ENCODE measurements around the gene SMIM14.
"Not testable (repeated sequence)": the region's sequence is repeated elsewhere in the genome, so short reads cannot be mapped to it uniquely, and the experiment has no call there.

SMIM14 gene

GRCh38 chr4:39627413-39627812 lies 11.3 kb downstream of the SMIM14 start:
- DNase-seq (ENCODE audit: insufficient read length, low spot score) = no peak
- no peak for TF ChIP-seq TAF1 (IDR thresholded peaks at IDR 0.05; ENCODE audit: low read depth, low read length)
- TF ChIP-seq POLR2A (IDR thresholded peaks at IDR 0.05; ENCODE audit: low read depth, low read length) = no peak
- no peak for TF ChIP-seq SPI1 (IDR thresholded peaks at IDR 0.05; ENCODE audit: low read depth, low read length)
- TF ChIP-seq POLR2AphosphoS5 (IDR thresholded peaks at IDR 0.05; ENCODE audit: low read depth, low read length) = no peak
- TF ChIP-seq POU2F2 (IDR thresholded peaks at IDR 0.05; ENCODE audit: low read depth, low read length) = no peak
- no peak for TF ChIP-seq PAX5 (IDR thresholded peaks at IDR 0.05; ENCODE audit: insufficient read depth, low read length, severe bottlenecking)
- no peak for FAIRE-seq

DNA sequence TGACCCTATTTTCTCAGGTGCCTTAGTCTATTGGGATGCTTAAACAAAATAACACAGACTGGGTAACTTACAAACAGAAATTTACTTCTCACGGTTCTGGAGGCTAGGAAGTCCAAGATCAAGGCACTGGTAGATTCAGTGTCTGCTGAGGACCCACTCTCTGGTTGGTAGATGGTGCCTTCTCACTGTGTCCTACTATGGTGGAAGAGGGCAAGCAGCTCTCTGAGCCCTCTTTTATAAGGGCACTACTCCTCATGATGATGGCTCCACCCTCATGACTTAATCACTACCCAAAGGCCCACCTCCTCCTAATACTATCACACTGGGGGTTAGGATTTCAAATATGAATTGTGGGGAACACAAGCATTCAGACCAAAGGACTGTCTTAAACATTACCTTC lies 11.8 kb downstream of the SMIM14 start:
- no peak for DNase-seq (ENCODE audit: insufficient read length, low spot score)
- TF ChIP-seq POLR2AphosphoS5 (IDR thresholded peaks at IDR 0.05; ENCODE audit: low read depth, low read length) (peak; percentile 98), POLR2A (IDR thresholded peaks at IDR 0.05; ENCODE audit: low read depth, low read length) (peak; percentile 99), PAX5 (IDR thresholded peaks at IDR 0.05; ENCODE audit: insufficient read depth, low read length, severe bottlenecking) (no peak), POU2F2 (IDR thresholded peaks at IDR 0.05; ENCODE audit: low read depth, low read length) (peak; percentile 76; the same call in 1 of the 2 replicates), SPI1 (IDR thresholded peaks at IDR 0.05; ENCODE audit: low read depth, low read length) (0 out of 2 replicates have a peak, but pooled peaks have one; percentile 3), TAF1 (IDR thresholded peaks at IDR 0.05; ENCODE audit: low read depth, low read length) (peak; percentile 84)
- FAIRE-seq = peak; percentile 81

DNA sequence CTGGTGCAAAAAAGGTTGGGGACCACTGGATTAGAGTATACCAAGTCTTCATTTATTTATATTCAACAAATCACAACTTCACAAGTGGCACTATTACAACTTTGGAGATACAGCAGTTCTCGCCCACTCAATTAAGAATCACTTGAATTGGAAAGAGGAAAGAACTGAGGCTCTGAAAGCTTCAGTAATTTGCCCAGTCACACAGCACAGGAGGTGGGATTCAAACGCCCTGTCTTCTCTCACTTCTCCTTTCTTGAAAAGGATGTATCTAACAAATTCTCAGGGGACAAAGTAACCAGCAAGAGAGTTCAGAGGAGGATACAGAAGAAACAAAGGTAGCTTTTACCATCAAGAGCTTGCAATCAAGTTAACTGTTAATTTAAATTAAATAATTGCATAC lies 12.4 kb downstream of the SMIM14 start:
- DNase-seq (ENCODE audit: insufficient read length, low spot score) = no peak
- TF ChIP-seq POLR2A (IDR thresholded peaks at IDR 0.05; ENCODE audit: low read depth, low read length) = no peak
- TF ChIP-seq SPI1 (IDR thresholded peaks at IDR 0.05; ENCODE audit: low read depth, low read length) = peak; percentile 99
- peak; percentile 69 for FAIRE-seq

- TF ChIP-seq POLR2A (IDR thresholded peaks at IDR 0.05; ENCODE audit: low read depth, low read length) (no peak), POLR2AphosphoS5 (IDR thresholded peaks at IDR 0.05; ENCODE audit: low read depth, low read length) (no peak), TAF1 (IDR thresholded peaks at IDR 0.05; ENCODE audit: low read depth, low read length) (no peak), PAX5 (IDR thresholded peaks at IDR 0.05; ENCODE audit: insufficient read depth, low read length, severe bottlenecking) (no peak), POU2F2 (IDR thresholded peaks at IDR 0.05; ENCODE audit: low read depth, low read length) (no peak), SPI1 (IDR thresholded peaks at IDR 0.05; ENCODE audit: low read depth, low read length) (no peak)
- DNase-seq (ENCODE audit: insufficient read length, low spot score) (no peak), FAIRE-seq (no peak)
Observed at GRCh38 chr4:39621582-39621981, 17.1 kb downstream of the SMIM14 start.

- FAIRE-seq (no peak), DNase-seq (ENCODE audit: insufficient read length, low spot score) (no peak)
- TF ChIP-seq POLR2A (IDR thresholded peaks at IDR 0.05; ENCODE audit: low read depth, low read length) (no peak), POLR2AphosphoS5 (IDR thresholded peaks at IDR 0.05; ENCODE audit: low read depth, low read length) (no peak), TAF1 (IDR thresholded peaks at IDR 0.05; ENCODE audit: low read depth, low read length) (no peak), SPI1 (IDR thresholded peaks at IDR 0.05; ENCODE audit: low read depth, low read length) (no peak), PAX5 (IDR thresholded peaks at IDR 0.05; ENCODE audit: insufficient read depth, low read length, severe bottlenecking) (no peak), POU2F2 (IDR thresholded peaks at IDR 0.05; ENCODE audit: low read depth, low read length) (no peak)
Observed at GRCh38 chr4:39620551-39621313, 17.9 kb downstream of the SMIM14 start.

- DNase-seq (ENCODE audit: insufficient read length, low spot score) (no peak), FAIRE-seq (peak; percentile 33)
- TF ChIP-seq PAX5 (IDR thresholded peaks at IDR 0.05; ENCODE audit: insufficient read depth, low read length, severe bottlenecking) (no peak), POU2F2 (IDR thresholded peaks at IDR 0.05; ENCODE audit: low read depth, low read length) (no peak), SPI1 (IDR thresholded peaks at IDR 0.05; ENCODE audit: low read depth, low read length) (no peak), POLR2AphosphoS5 (IDR thresholded peaks at IDR 0.05; ENCODE audit: low read depth, low read length) (no peak), TAF1 (IDR thresholded peaks at IDR 0.05; ENCODE audit: low read depth, low read length) (no peak), POLR2A (IDR thresholded peaks at IDR 0.05; ENCODE audit: low read depth, low read length) (no peak)
Observed at GRCh38 chr4:39617534-39617933, 21.1 kb downstream of the SMIM14 start.

DNA sequence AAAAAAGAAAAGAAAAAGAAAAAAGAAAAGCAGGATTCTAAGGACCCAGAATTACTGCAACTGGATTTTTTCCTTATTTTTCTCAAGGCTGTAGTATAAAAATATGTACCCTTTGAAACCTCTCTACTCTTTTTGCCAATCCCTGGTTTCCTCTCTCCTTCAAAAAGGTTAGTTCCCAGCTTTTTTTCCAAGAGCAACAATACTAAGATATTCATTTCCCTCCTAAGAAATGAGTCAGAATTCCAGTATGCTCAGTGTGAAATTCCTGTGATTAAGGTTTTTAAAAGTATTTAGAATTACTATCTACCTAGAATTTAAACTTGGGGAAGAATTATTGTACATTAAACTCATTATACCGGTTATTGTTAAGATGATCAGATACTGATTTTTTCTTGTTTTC lies 22.0 kb downstream of the SMIM14 start:
- TF ChIP-seq POU2F2 (IDR thresholded peaks at IDR 0.05; ENCODE audit: low read depth, low read length) (no peak), SPI1 (IDR thresholded peaks at IDR 0.05; ENCODE audit: low read depth, low read length) (no peak), POLR2AphosphoS5 (IDR thresholded peaks at IDR 0.05; ENCODE audit: low read depth, low read length) (no peak), PAX5 (IDR thresholded peaks at IDR 0.05; ENCODE audit: insufficient read depth, low read length, severe bottlenecking) (no peak), TAF1 (IDR thresholded peaks at IDR 0.05; ENCODE audit: low read depth, low read length) (no peak), POLR2A (IDR thresholded peaks at IDR 0.05; ENCODE audit: low read depth, low read length) (no peak)
- FAIRE-seq (no peak), DNase-seq (ENCODE audit: insufficient read length, low spot score) (no peak)

DNA sequence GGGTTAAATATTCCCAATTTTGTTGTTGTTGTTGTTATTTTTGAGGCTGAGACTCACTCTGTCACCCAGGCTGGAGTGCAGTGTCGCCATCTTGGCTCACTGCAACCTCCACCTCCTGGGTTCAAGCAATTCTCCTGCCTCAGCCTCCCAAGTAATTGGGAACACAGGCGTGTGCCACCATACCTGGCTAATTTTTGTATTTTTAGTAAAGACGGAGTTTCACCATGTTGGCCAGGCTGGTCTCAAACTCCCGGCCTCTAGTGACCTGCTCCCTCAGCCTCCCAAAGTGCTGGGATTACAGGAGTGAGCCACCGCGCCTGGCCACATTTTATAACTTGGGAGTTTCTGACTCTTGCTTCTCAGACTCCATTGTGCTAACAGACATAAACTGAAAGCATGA lies 22.6 kb downstream of the SMIM14 start:
- DNase-seq (ENCODE audit: insufficient read length, low spot score); FAIRE-seq: not testable (repeated sequence)

DNA sequence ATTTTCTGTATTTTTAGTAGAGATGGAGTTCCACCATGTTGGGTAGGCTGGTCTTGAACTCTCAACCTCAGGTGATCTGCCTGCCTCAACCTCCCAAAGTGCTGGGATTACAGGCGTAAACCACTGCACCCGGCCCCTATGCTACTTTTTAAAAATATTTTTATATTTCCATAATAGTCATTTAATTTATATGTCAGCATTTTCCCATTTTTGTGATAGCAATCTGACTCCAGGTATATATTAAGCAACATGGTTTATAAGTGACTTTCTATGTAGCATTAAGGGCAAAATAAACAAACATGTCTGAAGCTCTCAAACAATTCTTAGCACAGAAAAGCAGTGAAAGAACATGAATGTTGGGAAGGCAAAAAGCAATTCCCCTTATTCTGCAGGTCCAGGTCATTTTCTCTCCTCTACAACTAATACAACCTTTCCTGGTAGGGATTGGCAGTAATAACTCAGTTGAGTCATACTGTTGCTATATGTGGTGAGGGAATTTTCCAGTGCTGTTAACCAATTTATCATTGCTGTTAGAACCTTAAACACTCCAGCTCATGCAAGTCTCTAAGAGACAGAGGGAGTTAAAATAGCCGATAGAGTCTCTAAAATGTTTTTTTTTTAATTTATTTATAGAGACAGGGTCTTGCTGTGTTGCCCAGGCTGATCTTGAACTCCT lies 24.0 kb downstream of the SMIM14 start:
- FAIRE-seq = no peak
- TF ChIP-seq SPI1 (IDR thresholded peaks at IDR 0.05; ENCODE audit: low read depth, low read length) (no peak), POU2F2 (IDR thresholded peaks at IDR 0.05; ENCODE audit: low read depth, low read length) (no peak), PAX5 (IDR thresholded peaks at IDR 0.05; ENCODE audit: insufficient read depth, low read length, severe bottlenecking) (no peak), POLR2AphosphoS5 (IDR thresholded peaks at IDR 0.05; ENCODE audit: low read depth, low read length) (no peak), POLR2A (IDR thresholded peaks at IDR 0.05; ENCODE audit: low read depth, low read length) (no peak), TAF1 (IDR thresholded peaks at IDR 0.05; ENCODE audit: low read depth, low read length) (no peak)
- DNase-seq (ENCODE audit: insufficient read length, low spot score) = no peak
